ENCODE measurements around the gene CCL3.
"Not testable (repeated sequence)": the region's sequence is repeated elsewhere in the genome, so short reads cannot be mapped to it uniquely, and the experiment has no call there.

The CCL3 gene

DNA sequence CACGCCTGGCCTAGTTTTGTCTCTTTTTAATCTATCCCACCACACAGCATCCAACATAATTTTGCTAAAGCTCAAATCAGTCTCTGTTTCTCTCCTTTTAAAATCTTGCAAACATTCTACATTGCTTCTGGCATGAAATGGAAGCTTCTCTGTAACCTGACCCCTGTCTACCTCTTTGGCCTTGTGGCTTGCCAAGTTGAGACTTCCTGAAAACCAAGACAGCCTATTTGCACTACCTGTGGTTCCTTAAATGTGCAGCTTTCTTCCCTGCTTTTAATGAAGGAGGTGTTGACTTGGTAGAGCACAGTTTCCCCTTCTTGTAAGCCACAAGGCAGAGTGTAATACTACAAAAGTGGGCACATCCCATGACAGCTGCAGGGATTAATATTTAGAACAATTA is 6.0 kb upstream of the CCL3 start:
- Histone ChIP-seq H3K27ac (no peak overlapping the region), H3K4me3 (ENCODE audit: low read depth, low read length) (no peak overlapping the region), H3K27me3 (replicated peaks) (no peaks in the 10 kb centered on the region), H3K36me3 (replicated peaks) (no peaks in the 10 kb centered on the region)
- in situ Hi-C loops (cut with HindIII; ENCODE audit: low pct_ligation_motif_present, low sequenced_read_pairs), result no loop called here
- DNase-seq, result no peak
- TF ChIP-seq, protein P1, sequence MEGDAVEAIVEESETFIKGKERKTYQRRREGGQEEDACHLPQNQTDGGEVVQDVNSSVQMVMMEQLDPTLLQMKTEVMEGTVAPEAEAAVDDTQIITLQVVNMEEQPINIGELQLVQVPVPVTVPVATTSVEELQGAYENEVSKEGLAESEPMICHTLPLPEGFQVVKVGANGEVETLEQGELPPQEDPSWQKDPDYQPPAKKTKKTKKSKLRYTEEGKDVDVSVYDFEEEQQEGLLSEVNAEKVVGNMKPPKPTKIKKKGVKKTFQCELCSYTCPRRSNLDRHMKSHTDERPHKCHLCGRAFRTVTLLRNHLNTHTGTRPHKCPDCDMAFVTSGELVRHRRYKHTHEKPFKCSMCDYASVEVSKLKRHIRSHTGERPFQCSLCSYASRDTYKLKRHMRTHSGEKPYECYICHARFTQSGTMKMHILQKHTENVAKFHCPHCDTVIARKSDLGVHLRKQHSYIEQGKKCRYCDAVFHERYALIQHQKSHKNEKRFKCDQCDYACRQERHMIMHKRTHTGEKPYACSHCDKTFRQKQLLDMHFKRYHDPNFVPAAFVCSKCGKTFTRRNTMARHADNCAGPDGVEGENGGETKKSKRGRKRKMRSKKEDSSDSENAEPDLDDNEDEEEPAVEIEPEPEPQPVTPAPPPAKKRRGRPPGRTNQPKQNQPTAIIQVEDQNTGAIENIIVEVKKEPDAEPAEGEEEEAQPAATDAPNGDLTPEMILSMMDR (IDR thresholded peaks at IDR 0.05; ENCODE audit: low read depth, low read length, missing control alignments), result no peak

- Histone ChIP-seq H3K27ac (no peak overlapping the region), H3K4me3 (ENCODE audit: low read depth, low read length) (no peak overlapping the region), H3K36me3 (replicated peaks) (no peaks in the 10 kb centered on the region), H3K27me3 (replicated peaks) (no peaks in the 10 kb centered on the region)
- in situ Hi-C loops (cut with HindIII; ENCODE audit: low pct_ligation_motif_present, low sequenced_read_pairs), result no loop called here
- DNase-seq, result no peak
- TF ChIP-seq, protein P1 (IDR thresholded peaks at IDR 0.05; ENCODE audit: low read depth, low read length, missing control alignments), result no peak
Measured at GRCh38 chr17:36094746-36095145, 4.8 kb upstream of the CCL3 start.

- Histone ChIP-seq H3K27ac (no peak overlapping the region), H3K36me3 (replicated peaks) (no peaks in the 10 kb centered on the region), H3K27me3 (replicated peaks) (no peaks in the 10 kb centered on the region), H3K4me3 (ENCODE audit: low read depth, low read length) (no peak overlapping the region)
- in situ Hi-C loops (cut with HindIII; ENCODE audit: low pct_ligation_motif_present, low sequenced_read_pairs), result no loop called here
- no peak for DNase-seq
- TF ChIP-seq, protein P1 (IDR thresholded peaks at IDR 0.05; ENCODE audit: low read depth, low read length, missing control alignments), result no peak
Measured at GRCh38 chr17:36094232-36094631, 4.3 kb upstream of the CCL3 start.

- H3K27me3 ChIP-seq (replicated peaks); in situ Hi-C loops (cut with HindIII; ENCODE audit: low pct_ligation_motif_present, low sequenced_read_pairs); DNase-seq; H3K27ac ChIP-seq; H3K36me3 ChIP-seq (replicated peaks); H3K4me3 ChIP-seq (ENCODE audit: low read depth, low read length): not testable (repeated sequence)
Measured at GRCh38 chr17:36092715-36093114, 2.8 kb upstream of the CCL3 start.

- no peak overlapping the region for H3K27ac ChIP-seq
- no peak overlapping the region for H3K4me3 ChIP-seq (ENCODE audit: low read depth, low read length)
- H3K36me3 ChIP-seq (replicated peaks), result no peaks in the 10 kb centered on the region
- H3K27me3 ChIP-seq (replicated peaks), result no peaks in the 10 kb centered on the region
- DNase-seq, result no peak
- in situ Hi-C loops (cut with HindIII; ENCODE audit: low pct_ligation_motif_present, low sequenced_read_pairs), result no loop called here
- TF ChIP-seq, protein P1 (IDR thresholded peaks at IDR 0.05; ENCODE audit: low read depth, low read length, missing control alignments), result no peak
Measured at GRCh38 chr17:36092230-36092629, 2.3 kb upstream of the CCL3 start.

DNA sequence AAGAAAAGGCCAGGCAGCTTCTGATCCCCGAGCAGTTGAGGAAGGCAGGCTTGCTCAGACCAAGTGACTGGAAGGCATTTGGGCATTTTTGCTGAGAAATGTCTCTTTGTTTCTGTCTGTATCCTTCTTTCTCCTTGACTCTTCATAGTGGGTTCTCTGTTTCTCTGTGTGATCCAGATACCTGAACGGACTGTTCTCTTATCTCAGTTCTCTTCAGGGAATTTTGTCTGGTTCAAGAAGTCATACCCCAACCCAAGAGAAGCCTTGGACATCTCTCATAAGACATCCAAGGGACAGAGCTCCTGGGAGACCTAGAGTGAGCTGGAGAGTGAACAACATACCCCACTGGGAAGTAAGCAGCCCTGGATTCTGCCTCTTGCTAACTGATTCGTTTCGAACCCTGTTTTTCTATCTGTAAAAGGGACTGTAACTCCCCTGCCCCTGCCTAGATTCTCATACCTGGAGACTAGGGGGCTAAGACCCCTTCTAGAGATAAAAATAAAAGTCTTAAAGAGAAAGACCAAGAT is 541 bp downstream of the CCL3 start:
- H3K27ac ChIP-seq, result no peak overlapping the region
- H3K4me3 ChIP-seq (ENCODE audit: low read depth, low read length), result no peak overlapping the region
- no peak for DNase-seq
- in situ Hi-C loops (cut with HindIII; ENCODE audit: low pct_ligation_motif_present, low sequenced_read_pairs), result no loop called here
- no peaks in the 10 kb centered on the region for H3K27me3 ChIP-seq (replicated peaks)
- no peaks in the 10 kb centered on the region for H3K36me3 ChIP-seq (replicated peaks)
- TF ChIP-seq, protein P1 (IDR thresholded peaks at IDR 0.05; ENCODE audit: low read depth, low read length, missing control alignments), result no peak
